Left ventricle myocardium inferior (tissue), 1 donor: Measurements from ENCODE around the gene ZNF254. TPM values are rescaled to one million over a fixed set of nuclear protein-coding genes. Genes with fewer than 3 reads are reported as not detected.

Experiments
- DNase-seq: peaks from one replicate; pipeline ENCODE4 v3.0.0-alpha.2; 2020
- H3K27ac ChIP-seq: fragments of 200-600 bp; replicated peaks from 2 replicates; pipeline ENCODE4 v1.8.0; 2021
- H3K27me3 ChIP-seq: fragments of 200-600 bp; 2 replicates; pipeline ENCODE4 v1.8.0; 2021; ENCODE audit warnings: low read depth
- H3K36me3 ChIP-seq: fragments of 200-600 bp; 2 replicates; pipeline ENCODE4 v1.8.0; 2021
- H3K4me1 ChIP-seq: fragments of 200-600 bp; 2 replicates; pipeline ENCODE4 v1.8.0; 2021
- H3K4me3 ChIP-seq: fragments of 200-600 bp; 2 replicates; pipeline ENCODE4 v1.8.0; 2021; ENCODE audit warnings: mild to moderate bottlenecking, moderate library complexity
- H3K9me3 ChIP-seq: fragments of 200-600 bp; replicated peaks from 2 replicates; pipeline ENCODE4 v1.8.0; 2021
- intact Hi-C: fragments of 100-400 bp; cut with micrococcal nuclease; formaldehyde crosslinking; loops from one replicate; pipeline ENCODE4 v1.11.0; 2022
- total RNA-seq: library from RNA; stranded (reverse); fragmentation: NEBNext Ultra II Directional; extraction: Animal tissue kit (Norgen Biotek cat#: 25700); gene quantifications from one replicate; pipeline ENCODE4 v1.2.1, GENCODE V29; 2021
- TF ChIP-seq, protein P1 (sequence below): fragments of 200-600 bp; IDR thresholded peaks from 2 replicates; pipeline ENCODE4 v1.8.0; 2021; ENCODE audit warnings: antibody characterized with exemption, mild to moderate bottlenecking, borderline replicate concordance
- donor health status: DM: no; HTN: yes; CAD: no; lungs with severe emphysema.

ZNF254 gene
- total RNA-seq, 1 donor from 2014 or later, result 8.4 TPM

DNA sequence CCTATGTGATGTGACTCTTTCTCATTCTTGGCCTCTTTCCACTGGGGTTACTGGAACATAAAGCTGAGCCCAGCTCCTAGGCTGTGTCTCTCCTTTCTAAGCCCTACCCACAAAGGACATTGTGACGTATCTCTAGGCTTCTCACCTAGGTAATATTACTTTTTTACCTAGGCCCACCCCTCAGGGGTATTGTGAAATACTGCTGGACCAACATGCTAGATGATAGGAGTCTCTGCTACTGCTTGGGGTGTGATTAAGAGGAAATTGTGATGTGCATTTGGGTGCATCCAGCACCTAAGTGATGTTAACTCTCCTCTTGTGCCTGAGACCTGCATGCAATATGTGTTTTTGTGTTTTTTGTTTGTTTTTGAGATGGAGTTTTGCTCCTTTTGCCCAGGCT lies 22.8 kb upstream of the ZNF254 start:
- no peak overlapping the region for H3K4me3 ChIP-seq
- TF ChIP-seq, protein P1, sequence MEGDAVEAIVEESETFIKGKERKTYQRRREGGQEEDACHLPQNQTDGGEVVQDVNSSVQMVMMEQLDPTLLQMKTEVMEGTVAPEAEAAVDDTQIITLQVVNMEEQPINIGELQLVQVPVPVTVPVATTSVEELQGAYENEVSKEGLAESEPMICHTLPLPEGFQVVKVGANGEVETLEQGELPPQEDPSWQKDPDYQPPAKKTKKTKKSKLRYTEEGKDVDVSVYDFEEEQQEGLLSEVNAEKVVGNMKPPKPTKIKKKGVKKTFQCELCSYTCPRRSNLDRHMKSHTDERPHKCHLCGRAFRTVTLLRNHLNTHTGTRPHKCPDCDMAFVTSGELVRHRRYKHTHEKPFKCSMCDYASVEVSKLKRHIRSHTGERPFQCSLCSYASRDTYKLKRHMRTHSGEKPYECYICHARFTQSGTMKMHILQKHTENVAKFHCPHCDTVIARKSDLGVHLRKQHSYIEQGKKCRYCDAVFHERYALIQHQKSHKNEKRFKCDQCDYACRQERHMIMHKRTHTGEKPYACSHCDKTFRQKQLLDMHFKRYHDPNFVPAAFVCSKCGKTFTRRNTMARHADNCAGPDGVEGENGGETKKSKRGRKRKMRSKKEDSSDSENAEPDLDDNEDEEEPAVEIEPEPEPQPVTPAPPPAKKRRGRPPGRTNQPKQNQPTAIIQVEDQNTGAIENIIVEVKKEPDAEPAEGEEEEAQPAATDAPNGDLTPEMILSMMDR, result no peak
- intact Hi-C loops, result no loop called here
- no peak for DNase-seq
- no peak overlapping the region for H3K27ac ChIP-seq
- H3K4me1 ChIP-seq, result no peaks in the 10 kb centered on the region
- peaks cover 56% of the 10 kb centered on the region for H3K36me3 ChIP-seq
- H3K9me3 ChIP-seq, result no peaks in the 10 kb centered on the region
- no peaks in the 10 kb centered on the region for H3K27me3 ChIP-seq

DNA sequence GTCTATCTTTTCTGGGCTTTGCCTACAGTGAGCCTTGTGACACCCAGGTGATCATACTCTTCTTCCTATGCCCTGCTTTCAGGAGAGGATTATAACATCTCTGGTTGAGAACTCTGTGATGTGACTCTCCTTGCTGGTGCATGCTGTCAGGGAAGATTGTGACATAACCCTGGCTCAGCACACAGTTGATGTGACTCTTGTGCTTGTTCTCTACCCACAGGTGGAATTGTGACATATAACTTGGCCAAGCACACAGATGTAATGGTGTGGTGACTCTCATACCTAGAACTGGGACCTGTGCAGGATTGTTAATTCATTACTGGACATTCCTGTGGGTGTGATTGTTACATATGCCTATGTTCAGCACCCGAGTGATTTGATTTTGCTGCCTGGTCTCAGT lies 21.7 kb upstream of the ZNF254 start:
- no peak overlapping the region for H3K4me3 ChIP-seq
- TF ChIP-seq, protein P1, result no peak
- H3K27me3 ChIP-seq, result no peaks in the 10 kb centered on the region
- no peaks in the 10 kb centered on the region for H3K4me1 ChIP-seq
- no peaks in the 10 kb centered on the region for H3K9me3 ChIP-seq
- H3K36me3 ChIP-seq, result peaks cover 46% of the 10 kb centered on the region
- intact Hi-C loops, result no loop called here
- DNase-seq, result no peak
- no peak overlapping the region for H3K27ac ChIP-seq

DNA sequence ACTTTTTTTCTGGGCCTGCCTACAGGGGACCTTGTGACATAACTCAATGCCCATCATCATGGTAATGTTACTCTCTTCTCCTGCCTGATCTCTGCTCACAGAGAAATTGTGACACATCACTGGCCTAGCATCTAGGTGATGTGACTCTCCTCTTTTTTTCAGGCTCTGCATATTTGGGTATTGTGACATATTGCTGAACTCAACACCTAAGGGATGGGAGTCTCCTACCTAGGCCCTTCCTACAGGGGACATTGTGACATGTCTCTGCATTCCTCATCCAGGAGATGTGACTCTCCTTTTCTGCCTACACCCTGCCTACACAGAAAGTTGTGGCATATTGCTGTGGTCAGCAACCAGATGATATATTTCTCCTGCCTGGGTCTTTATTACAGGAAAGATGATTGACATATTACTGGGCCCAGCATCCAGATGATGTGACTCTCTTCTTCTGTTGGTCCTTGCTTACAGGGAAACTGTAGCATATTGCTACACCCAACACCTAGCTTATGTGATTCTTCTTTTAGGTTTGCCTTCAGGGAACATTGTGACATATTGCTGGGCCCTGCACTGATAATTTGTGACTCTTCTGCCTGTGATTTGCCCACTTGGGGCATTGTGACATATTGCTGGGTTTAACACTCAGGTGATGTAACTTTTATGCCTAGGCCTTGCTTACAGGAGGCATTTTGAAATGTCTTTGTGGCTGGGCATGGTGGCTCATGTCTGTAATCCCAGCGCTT lies 21.0 kb upstream of the ZNF254 start:
- no peak overlapping the region for H3K27ac ChIP-seq
- no peaks in the 10 kb centered on the region for H3K9me3 ChIP-seq
- no peak for DNase-seq
- no peaks in the 10 kb centered on the region for H3K27me3 ChIP-seq
- TF ChIP-seq, protein P1, result no peak
- peaks cover 40% of the 10 kb centered on the region for H3K36me3 ChIP-seq
- no peak overlapping the region for H3K4me3 ChIP-seq
- H3K4me1 ChIP-seq, result no peaks in the 10 kb centered on the region
- intact Hi-C loops, result no loop called here

DNA sequence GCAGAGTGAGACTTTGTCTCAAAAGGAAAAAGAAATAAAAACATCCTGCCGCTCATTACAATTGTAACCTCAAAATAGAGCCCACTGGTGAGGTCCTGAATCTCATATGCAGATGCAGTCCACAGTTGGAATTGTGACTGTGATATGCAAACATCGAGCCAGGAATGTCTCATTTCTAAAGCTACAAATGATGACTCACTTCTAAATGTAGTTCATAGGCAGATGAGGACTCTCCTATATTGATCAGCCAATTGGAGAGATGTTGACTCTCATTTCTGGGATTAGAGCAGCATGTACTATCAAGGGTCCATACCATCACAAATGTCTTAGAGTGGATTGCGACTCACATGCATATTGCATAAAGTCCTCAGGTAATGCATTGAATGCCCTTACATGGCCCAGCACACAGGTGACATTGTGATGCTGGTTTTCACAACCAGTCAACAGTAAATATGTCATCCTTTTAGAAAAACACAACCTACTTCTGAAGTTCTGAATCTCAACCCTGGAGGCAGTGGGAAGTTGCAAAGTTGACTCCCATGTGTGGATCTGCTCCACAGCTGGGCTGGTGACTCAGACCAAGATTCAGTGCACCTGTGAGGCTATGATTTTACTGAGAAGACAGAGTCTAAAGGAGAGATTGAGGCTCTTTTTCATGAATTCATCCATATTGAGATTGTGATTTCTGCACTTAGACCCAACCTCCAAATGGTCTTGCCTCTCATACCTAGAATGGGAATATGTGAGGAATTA lies 16.9 kb upstream of the ZNF254 start:
- Histone ChIP-seq H3K4me1 (no peaks in the 10 kb centered on the region), H3K4me3 (no peak overlapping the region), H3K9me3 (no peaks in the 10 kb centered on the region), H3K27ac (no peak overlapping the region), H3K36me3 (peaks cover 42% of the 10 kb centered on the region), H3K27me3 (no peaks in the 10 kb centered on the region)
- intact Hi-C loops, result no loop called here
- DNase-seq, result no peak
- TF ChIP-seq, protein P1, result no peak

DNA sequence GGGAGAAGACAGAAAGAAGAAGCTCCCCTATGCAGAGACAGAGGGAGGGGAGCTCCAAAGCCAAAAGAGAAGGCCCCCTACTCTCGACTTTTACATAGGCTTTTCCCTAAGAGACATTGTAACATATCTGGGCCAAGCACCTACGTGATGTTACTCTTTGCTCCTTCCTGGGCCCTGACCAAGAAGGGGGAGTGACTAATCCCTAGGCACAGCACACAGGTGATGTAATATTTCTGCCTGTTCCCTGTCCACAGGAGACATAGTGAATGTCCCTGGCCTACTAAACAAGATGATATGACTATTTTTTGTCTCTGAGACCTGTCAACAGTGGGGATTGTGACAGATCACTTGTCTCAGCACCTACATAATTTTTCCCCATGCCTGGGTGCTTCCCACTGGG lies 15.9 kb upstream of the ZNF254 start:
- TF ChIP-seq, protein P1, result no peak
- Histone ChIP-seq H3K9me3 (peaks cover 4% of the 10 kb centered on the region), H3K27ac (no peak overlapping the region), H3K4me3 (no peak overlapping the region), H3K27me3 (no peaks in the 10 kb centered on the region), H3K36me3 (peaks cover 37% of the 10 kb centered on the region), H3K4me1 (no peaks in the 10 kb centered on the region)
- no peak for DNase-seq
- intact Hi-C loops, result no loop called here
